HG03139 (cell line): ENCODE data around the gene EDC3.
"Not testable (repeated sequence)": the region's sequence is repeated elsewhere in the genome, so short reads cannot be mapped to it uniquely, and the experiment has no call there.

Source experiments
- ATAC-seq: cut with Tn5 transposase; IDR thresholded peaks from one replicate; pipeline ENCODE4 v1.9.1; 2021; ENCODE audit not compliant: unreplicated experiment

The EDC3 gene

GRCh38 chr15:74612677-74613076 is 83.1 kb downstream of the EDC3 start:
- ATAC-seq = no peak

- ATAC-seq = no peak
Measured at GRCh38 chr15:74611834-74612233, 84.0 kb downstream of the EDC3 start.

DNA sequence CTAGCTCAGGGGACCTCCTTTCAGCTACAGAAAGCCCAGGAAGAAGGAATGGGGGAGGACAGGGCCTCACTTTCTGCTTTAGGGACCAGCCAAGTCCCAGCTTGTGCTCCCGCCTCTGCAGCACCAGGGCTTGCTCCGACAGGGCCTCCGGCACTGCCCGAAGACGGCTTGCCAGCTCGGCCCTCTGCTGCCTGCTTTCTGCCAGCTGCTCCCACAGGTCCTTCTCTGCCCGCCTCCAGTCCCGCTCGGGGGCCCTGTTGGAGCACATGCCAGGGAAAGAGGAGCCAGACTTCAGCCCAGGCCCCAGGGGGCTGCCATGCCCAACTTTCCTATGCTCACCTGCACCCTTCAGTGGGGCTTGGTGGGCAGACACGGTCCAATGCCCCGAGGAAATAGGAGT is 84.5 kb downstream of the EDC3 start:
- ATAC-seq = no peak

- no peak for ATAC-seq
Measured at GRCh38 chr15:74610302-74610951, 85.4 kb downstream of the EDC3 start.

DNA sequence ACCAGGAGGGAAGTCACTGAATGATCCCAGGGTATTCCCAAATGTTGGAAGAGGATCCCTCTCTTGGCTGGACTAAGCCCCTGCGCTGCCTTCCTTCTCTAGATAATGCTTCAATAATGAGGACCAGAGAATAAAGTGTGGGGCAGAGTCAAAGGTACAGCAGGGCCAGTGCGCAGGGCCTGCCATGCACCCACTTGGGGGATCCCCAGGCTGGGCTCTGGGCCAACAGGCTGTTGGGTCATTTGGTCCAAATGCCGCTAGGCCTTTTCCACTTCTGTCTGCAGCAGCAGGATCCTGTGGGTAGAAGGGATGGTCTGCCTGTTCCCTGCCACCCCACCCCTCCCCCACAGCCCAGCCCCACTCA is 85.9 kb downstream of the EDC3 start:
- no peak for ATAC-seq

- ATAC-seq = no peak
Measured at GRCh38 chr15:74608786-74609185, 87.0 kb downstream of the EDC3 start.

GRCh38 chr15:74605795-74606150 is 90.1 kb downstream of the EDC3 start:
- ATAC-seq = no peak

DNA sequence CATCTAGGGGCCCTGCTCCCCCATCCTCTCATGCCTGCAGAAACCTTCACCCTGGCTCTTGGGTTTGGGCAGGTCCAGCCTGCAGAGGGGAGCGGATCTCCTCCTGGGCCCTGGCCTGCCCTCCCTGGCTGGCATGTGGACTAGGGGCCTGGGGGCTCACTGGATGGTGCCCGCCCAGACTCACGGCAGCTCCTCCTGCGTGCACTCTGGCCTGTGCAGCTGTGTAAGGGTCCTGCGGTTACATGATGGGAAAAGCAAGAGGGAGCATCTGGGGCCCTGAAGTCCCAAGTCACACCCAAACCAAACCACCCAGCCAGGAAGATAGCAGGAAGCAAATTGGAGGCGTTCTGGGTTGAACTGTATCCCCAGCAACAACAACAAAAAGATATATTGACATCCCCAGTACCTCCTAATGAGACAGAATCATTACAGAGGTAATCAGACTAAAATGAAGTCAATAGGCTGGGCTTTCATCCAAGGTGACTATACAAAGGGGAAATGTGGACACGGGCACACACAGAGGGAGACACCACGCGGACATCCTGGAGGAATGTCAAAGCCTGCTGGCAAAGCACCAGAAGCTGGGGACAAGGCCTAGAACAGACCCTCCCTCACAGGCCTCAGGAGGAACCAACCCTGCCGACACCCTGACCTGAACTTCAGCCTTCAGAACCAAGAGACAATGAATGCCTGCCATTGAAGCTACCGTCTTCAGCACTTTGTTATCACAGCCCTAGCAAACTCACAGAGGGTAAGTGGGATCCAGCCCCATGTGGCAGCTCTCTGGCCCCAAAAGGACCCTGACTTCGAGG is 90.6 kb downstream of the EDC3 start:
- no peak for ATAC-seq

GRCh38 chr15:74603789-74604705 is 91.8 kb downstream of the EDC3 start:
- no peak for ATAC-seq

DNA sequence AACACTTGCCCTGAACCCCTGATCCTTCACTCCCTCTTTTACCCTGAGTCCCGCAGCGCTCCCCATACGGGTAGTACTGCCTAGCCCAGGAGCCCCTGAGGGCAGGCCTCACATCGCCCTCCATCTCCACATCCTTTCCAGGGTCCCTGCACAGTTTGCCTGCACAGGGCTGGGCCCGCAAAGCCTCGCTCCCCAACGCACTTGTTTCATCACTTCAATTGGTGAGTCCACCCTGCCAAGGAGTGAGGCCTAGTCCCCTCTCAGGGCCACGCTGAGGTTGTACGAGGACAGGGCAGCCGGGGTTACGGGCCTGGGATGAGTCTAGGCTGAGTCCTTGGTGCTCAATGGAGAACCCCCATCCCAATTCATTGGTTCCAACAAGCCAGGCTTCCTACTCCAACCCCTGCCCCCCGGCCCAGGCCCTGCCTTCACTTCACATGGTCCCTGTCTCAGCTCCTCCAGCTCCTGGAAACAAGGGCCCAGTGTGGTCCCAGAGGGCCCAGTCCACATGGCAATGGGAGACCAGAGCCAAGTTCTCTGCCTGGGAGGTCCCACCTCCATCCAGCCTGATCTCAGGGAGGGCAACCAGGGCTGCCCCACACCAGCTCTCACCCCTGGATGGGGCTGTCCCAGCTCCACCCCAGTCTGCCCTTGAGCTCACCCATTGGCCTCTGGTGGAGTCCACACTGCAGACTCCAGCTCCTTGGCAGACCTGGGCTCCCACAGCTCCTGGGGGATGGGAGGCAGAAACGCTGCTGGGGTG is 92.6 kb downstream of the EDC3 start:
- no peak for ATAC-seq

GRCh38 chr15:74599156-74599555 is 96.7 kb downstream of the EDC3 start:
- no peak for ATAC-seq

GRCh38 chr15:74598126-74598842 is 97.5 kb downstream of the EDC3 start:
- ATAC-seq = peak; percentile 93

- ATAC-seq = not testable (repeated sequence)
Measured at GRCh38 chr15:74597146-74597705, 98.6 kb downstream of the EDC3 start.

GRCh38 chr15:74596736-74597135 is 99.1 kb downstream of the EDC3 start:
- not testable (repeated sequence) for ATAC-seq

GRCh38 chr15:74595271-74595670 is 100.6 kb downstream of the EDC3 start:
- no peak for ATAC-seq

DNA sequence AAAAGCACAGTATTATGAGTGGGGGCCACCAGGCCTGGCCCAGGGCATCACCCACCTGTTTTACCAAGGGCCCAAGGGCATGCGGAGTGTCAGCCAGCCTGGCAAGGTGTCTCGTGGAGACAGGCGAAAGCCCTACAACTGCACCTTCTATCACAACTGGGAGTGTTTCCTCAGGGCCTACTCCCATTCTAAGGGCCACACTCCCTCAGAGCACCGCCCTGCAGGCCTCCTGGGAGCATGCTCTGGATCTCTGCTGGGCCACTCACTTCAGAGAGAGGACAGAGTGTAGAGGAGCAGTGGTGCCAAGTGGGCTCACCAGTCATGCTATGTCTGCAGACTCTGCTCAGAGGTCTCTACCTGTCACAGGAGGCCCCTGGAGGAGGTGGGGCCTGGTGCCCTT is 101.4 kb downstream of the EDC3 start:
- no peak for ATAC-seq

GRCh38 chr15:74593122-74593521 is 102.7 kb downstream of the EDC3 start:
- ATAC-seq = no peak

DNA sequence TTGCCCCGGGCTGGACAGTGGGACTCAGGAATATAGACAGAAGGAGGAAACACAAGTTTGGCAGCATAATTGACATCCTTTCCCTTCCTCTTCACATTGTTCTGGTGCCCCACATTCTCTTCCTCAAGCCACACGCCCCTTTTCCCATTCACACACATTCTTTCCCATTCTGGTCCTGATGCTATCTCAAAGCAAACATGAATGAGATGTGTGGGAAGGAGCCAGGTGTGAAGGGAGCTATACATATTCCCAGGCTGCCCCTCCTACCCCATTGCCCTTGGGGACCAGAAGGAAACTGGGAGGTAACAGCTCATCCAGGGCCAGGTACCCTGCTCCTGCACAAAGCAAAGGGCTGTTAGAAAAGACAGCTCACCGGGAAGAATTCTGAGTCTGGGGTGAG is 103.6 kb downstream of the EDC3 start:
- ATAC-seq = no peak

DNA sequence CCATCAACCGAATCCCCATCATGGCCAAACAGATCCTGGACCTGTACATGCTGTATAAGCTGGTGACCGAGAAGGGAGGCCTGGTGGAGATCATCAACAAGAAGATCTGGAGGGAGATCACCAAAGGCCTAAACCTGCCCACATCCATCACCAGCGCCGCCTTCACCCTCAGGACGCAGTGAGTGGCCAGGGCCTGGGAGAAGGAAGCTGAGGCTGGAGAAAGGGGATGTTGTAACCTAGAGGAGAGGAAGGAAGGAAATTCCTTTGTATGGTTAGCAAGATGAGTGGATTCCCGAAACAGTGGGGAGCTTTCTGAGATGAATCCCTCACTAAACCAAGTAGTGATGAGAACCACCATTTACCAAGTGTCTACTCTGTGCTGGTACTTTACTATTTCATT is 106.0 kb downstream of the EDC3 start:
- ATAC-seq = no peak

GRCh38 chr15:74585857-74586256 is 110.0 kb downstream of the EDC3 start:
- no peak for ATAC-seq
